Left lung (tissue), 10 donors: ENCODE data around the gene ZDHHC24. TPM values are rescaled to one million over a fixed set of nuclear protein-coding genes. Genes with fewer than 3 reads are reported as not detected.

Source experiments
- ATAC-seq: fragments of 200-7000 bp; cut with Tn5 transposase; one replicate; pipeline ENCODE4 v1.9.1; 2020; ENCODE audit warnings: moderate library complexity
- DNase-seq, 4 donors: peaks; one replicate each; pipeline ENCODE4 v3.0.0-alpha.2; 2013 to 2020
- H3K27ac ChIP-seq, 2 donors: fragments of 200-600 bp; sonication (generic) in 1 of 2; one replicate each; pipeline versions ENCODE4 v1.5.0 to v1.8.0; 2020 to 2021
- H3K27me3 ChIP-seq, 2 donors: fragments of 200-600 bp; sonication (generic) in 1 of 2; one replicate each; pipeline versions ENCODE4 v1.5.0 to v1.8.0; 2020 to 2021
- H3K36me3 ChIP-seq, 2 donors: fragments of 200-600 bp; sonication (generic) in 1 of 2; one replicate each; pipeline versions ENCODE4 v1.5.0 to v1.8.0; 2020 to 2021
- H3K4me1 ChIP-seq, 2 donors: fragments of 200-600 bp; one replicate each; pipeline ENCODE4 v1.8.0; 2021
- H3K4me3 ChIP-seq, 2 donors: fragments of 200-600 bp; sonication (generic) in 1 of 2; one replicate each; pipeline versions ENCODE4 v1.5.0 to v1.8.0; 2020 to 2021; ENCODE audit warnings: mild to moderate bottlenecking in 1 of 2
- H3K9me3 ChIP-seq, 2 donors: fragments of 200-600 bp; sonication (generic) in 1 of 2; one replicate each; pipeline versions ENCODE4 v1.5.0 to v1.8.0; 2020 to 2021
- CTCF ChIP-seq, 2 donors: fragments of 200-600 bp; sonication (generic) in 1 of 2; IDR thresholded peaks; one replicate each; pipeline versions ENCODE4 v1.5.0 to v1.8.0; 2021; ENCODE audit warnings: antibody characterized with exemption in 2 of 2
- intact Hi-C, 2 donors: fragments of 100-400 bp; cut with DNase I; formaldehyde crosslinking; loops; one replicate each; pipeline versions ENCODE4 v1.11.2 to v1.14.2; 2022
- polyA plus RNA-seq, 6 donors: library from polyadenylated mRNA; unstranded; fragments of 120-200 nt; gene quantifications; one replicate each; pipeline ENCODE4 v1.2.1, GENCODE V29; 2013; ENCODE audit not compliant: insufficient read length in 6 of 6
- total RNA-seq, 2 donors: library from RNA; stranded (reverse); fragmentation: NEBNext Ultra II Directional; extraction: Animal tissue kit (Norgen Biotek cat#: 25700); gene quantifications; one replicate each; pipeline ENCODE4 v1.2.1, GENCODE V29; 2021
- donor health status: DM: no; HTN: yes; CAD: no.
- donor health status: DM: no; HTN: no; CAD: no.

The ZDHHC24 gene
- total and polyA plus RNA-seq, 8 donors = 4.7 to 17.0 (median 5.8) TPM

- Histone ChIP-seq H3K9me3 (no peaks in the 10 kb centered on the region), H3K36me3 (peaks cover 0 to 53% of the 10 kb centered on the region in 2 donors), H3K27ac (no peak overlapping the region), H3K4me1 (no peaks in the 10 kb centered on the region), H3K27me3 (no peaks in the 10 kb centered on the region), H3K4me3 (no peak overlapping the region)
- no peak for TF ChIP-seq CTCF (IDR thresholded peaks at IDR 0.05)
- ATAC-seq (no peak), DNase-seq (peak in 1 of 4 donors; percentile 17)
- intact Hi-C loops = no loop called here
Measured at GRCh38 chr11:66529069-66529468, 16.8 kb downstream of the ZDHHC24 start.

GRCh38 chr11:66524304-66525040, 21.4 kb downstream of the ZDHHC24 start:
- DNase-seq (no peak), ATAC-seq (no peak)
- H3K36me3 ChIP-seq = peaks cover 0 to 80% of the 10 kb centered on the region in 2 donors

GRCh38 chr11:66523611-66524010, 22.2 kb downstream of the ZDHHC24 start:
- no peak for TF ChIP-seq CTCF (IDR thresholded peaks at IDR 0.05)
- intact Hi-C loops = no loop called here
- H3K27ac ChIP-seq = no peak overlapping the region
- no peak overlapping the region for H3K4me3 ChIP-seq
- no peaks in the 10 kb centered on the region for H3K4me1 ChIP-seq
- no peaks in the 10 kb centered on the region for H3K9me3 ChIP-seq
- H3K36me3 ChIP-seq = peaks cover 0 to 83% of the 10 kb centered on the region in 2 donors
- no peaks in the 10 kb centered on the region for H3K27me3 ChIP-seq
- DNase-seq = no peak
- ATAC-seq = no peak

More at GRCh38 chr11:66524304-66525040, 21.4 kb downstream of the ZDHHC24 start:
- no peak for TF ChIP-seq CTCF (IDR thresholded peaks at IDR 0.05)
- Histone ChIP-seq H3K9me3 (no peaks in the 10 kb centered on the region), H3K4me3 (no peak overlapping the region), H3K4me1 (no peaks in the 10 kb centered on the region), H3K27ac (no peak overlapping the region), H3K27me3 (no peaks in the 10 kb centered on the region)
- intact Hi-C loops = no loop called here

GRCh38 chr11:66510990-66511339, 34.9 kb downstream of the ZDHHC24 start:
- peak overlapping the region; percentile 66 to 99 for H3K4me3 ChIP-seq
- DNase-seq = no peak
- H3K4me1 ChIP-seq = peaks cover 11 to 21% of the 10 kb centered on the region in 2 donors
- no peak overlapping the region for H3K27ac ChIP-seq
- peaks cover 0 to 30% of the 10 kb centered on the region in 2 donors for H3K36me3 ChIP-seq
- TF ChIP-seq CTCF (IDR thresholded peaks at IDR 0.05) = no peak
- no peak for ATAC-seq
- no peaks in the 10 kb centered on the region for H3K27me3 ChIP-seq
- H3K9me3 ChIP-seq = no peaks in the 10 kb centered on the region
- intact Hi-C loops = no loop called here

GRCh38 chr11:66510271-66510989, 35.4 kb downstream of the ZDHHC24 start, which contains the start of gene BBS1:
Gene BBS1, plus strand, starts transcription at chr11:66510635. Its CDS starts 25 bp downstream, at chr11:66510660.
- Histone ChIP-seq H3K4me1 (peaks cover 11 to 21% of the 10 kb centered on the region in 2 donors), H3K4me3 (peak within 1 kb of the TSS; percentile 66 to 99), H3K36me3 (peaks cover 0 to 25% of the 10 kb centered on the region in 2 donors), H3K9me3 (no peaks in the 10 kb centered on the region), H3K27me3 (no peaks in the 10 kb centered on the region), H3K27ac (peak within 1 kb of the TSS in 1 of 2 donors; percentile 84)
- peak; percentile 83 to 97 (median 86) for DNase-seq
- intact Hi-C loops = no loop called here
- ATAC-seq = peak; percentile 99
- no peak for TF ChIP-seq CTCF (IDR thresholded peaks at IDR 0.05)
